Endodermal cell (in vitro differentiated cells): ENCODE measurements around the gene RPIA. TPM values are rescaled to one million over a fixed set of nuclear protein-coding genes. Genes with fewer than 3 reads are reported as not detected.

Experiments
- DNase-seq: peaks from one replicate; pipeline ENCODE4 v3.0.0-alpha.2; 2017
- H3K27ac ChIP-seq: 2 replicates; pipeline ENCODE4 v1.5.1; 2013; ENCODE audit warnings: mild to moderate bottlenecking, low read depth, low read length, moderate library complexity
- H3K27me3 ChIP-seq: 2 replicates; pipeline ENCODE4 v1.6.1; 2013; ENCODE audit warnings: mild to moderate bottlenecking, low read length, moderate library complexity; ENCODE audit not compliant: insufficient read depth, control insufficient read depth, poor library complexity, severe bottlenecking
- H3K36me3 ChIP-seq: 2 replicates; pipeline ENCODE4 v1.7.0; 2013; ENCODE audit warnings: mild to moderate bottlenecking, low read length, moderate library complexity; ENCODE audit not compliant: control insufficient read depth, insufficient read depth
- H3K4me1 ChIP-seq: one replicate; pipeline ENCODE4 v1.7.0; 2013; ENCODE audit warnings: low read length; ENCODE audit not compliant: control insufficient read depth, insufficient read depth
- H3K4me3 ChIP-seq: 2 replicates; pipeline ENCODE4 v1.5.1; 2013; ENCODE audit warnings: mild to moderate bottlenecking, low read length, moderate library complexity
- H3K9ac ChIP-seq: 2 replicates; pipeline ENCODE4 v1.6.1; 2013; ENCODE audit warnings: mild to moderate bottlenecking, low read length, moderate library complexity; ENCODE audit not compliant: poor library complexity, severe bottlenecking; ENCODE audit errors: extremely low read depth
- H3K9me3 ChIP-seq: 2 replicates; pipeline ENCODE4 v1.6.1; 2013; ENCODE audit warnings: mild to moderate bottlenecking, low read length, moderate library complexity; ENCODE audit not compliant: control insufficient read depth
- H3K27ac Mint-ChIP-seq: 2 replicates; pipeline ENCODE4 v1.8.0; 2020; ENCODE audit warnings: mixed read lengths
- H3K27me3 Mint-ChIP-seq: 2 replicates; pipeline ENCODE4 v1.8.0; 2021; ENCODE audit warnings: mild to moderate bottlenecking, mixed read lengths; ENCODE audit not compliant: insufficient read depth
- H3K36me3 Mint-ChIP-seq: 2 replicates; pipeline ENCODE4 v1.8.0; 2020; ENCODE audit warnings: low read depth, mixed read lengths
- H3K4me1 Mint-ChIP-seq: 2 replicates; pipeline ENCODE4 v1.8.0; 2020; ENCODE audit warnings: mixed read lengths
- H3K4me3 Mint-ChIP-seq: 2 replicates; pipeline ENCODE4 v1.8.0; 2020; ENCODE audit warnings: mild to moderate bottlenecking, moderate library complexity, mixed read lengths
- H3K9me3 Mint-ChIP-seq: 2 replicates; pipeline ENCODE4 v1.8.0; 2020; ENCODE audit warnings: mild to moderate bottlenecking, mixed read lengths
- CTCF ChIP-seq: fragments of 200-600 bp; sonication (generic); conservative IDR thresholded peaks from 2 replicates; pipeline ENCODE4 v1.5.0; 2021; ENCODE audit warnings: antibody characterized with exemption, mild to moderate bottlenecking
- WGBS, 2 experiments: methylation state at CpG; one replicate each; pipeline versions ENCODE4 v1.1.5 to v1.1.7; 2013; ENCODE audit warnings: missing lambda C conversion rate in 2 of 2, mixed read lengths in 1 of 2; ENCODE audit not compliant: insufficient coverage in 1 of 2, insufficient read length in 1 of 2; 5-methylcytosine and 5-hydroxymethylcytosine counted together
- total RNA-seq, 2 donors: library from RNA; stranded (reverse); fragmentation: NEBNext Ultra II Directional in 1 of 2; extraction: Animal tissue kit (Norgen Biotek cat#: 25700) in 1 of 2; gene quantifications; 2 replicates in 1 of 2; 3 replicates in 1 of 2; pipeline ENCODE4 v1.2.1, GENCODE V29; 2021

RPIA gene
- total RNA-seq, 2 donors from 2014 or later: 16.2 to 26.0 TPM

DNA sequence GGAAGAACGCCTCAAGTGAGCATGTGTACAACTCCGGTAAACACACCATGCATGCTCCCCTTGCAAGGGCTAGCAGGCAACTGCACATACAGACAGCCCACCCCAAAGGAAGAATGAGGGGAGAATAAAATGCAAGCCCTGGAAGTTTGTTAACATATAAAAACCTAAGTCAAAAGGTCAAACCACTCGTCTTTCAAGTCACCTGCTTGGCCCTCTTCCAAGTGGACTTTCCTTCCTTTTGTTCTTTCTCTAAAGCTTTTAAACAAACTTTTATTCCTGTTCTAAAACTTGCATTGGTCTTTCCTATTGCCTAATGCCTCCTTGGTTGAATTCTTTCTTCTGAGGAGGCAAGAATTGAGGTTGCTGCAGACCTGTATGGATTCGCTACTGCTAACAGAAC, 5.2 kb upstream of the RPIA start:
- TF ChIP-seq CTCF: no peak
- H3K9me3 Mint-ChIP-seq: peaks cover 89% of the 10 kb centered on the region
- 83 to 94% methylated on average over 2 to 4 of the region's 4 CpGs for WGBS, 2 experiments
- no peak overlapping the region for H3K27ac ChIP-seq
- H3K36me3 ChIP-seq: no peaks in the 10 kb centered on the region
- no peak for DNase-seq
- H3K27me3 ChIP-seq: no peaks in the 10 kb centered on the region
- no peaks in the 10 kb centered on the region for H3K4me1 ChIP-seq
- no peaks in the 10 kb centered on the region for H3K4me1 Mint-ChIP-seq
- no peak overlapping the region for H3K27ac Mint-ChIP-seq
- peaks cover 17% of the 10 kb centered on the region for H3K36me3 Mint-ChIP-seq
- H3K9me3 ChIP-seq: peaks cover 86% of the 10 kb centered on the region
- no peak overlapping the region for H3K4me3 Mint-ChIP-seq
- H3K4me3 ChIP-seq: no peak overlapping the region
- H3K27me3 Mint-ChIP-seq: no peaks in the 10 kb centered on the region
- H3K9ac ChIP-seq: no peak overlapping the region

DNA sequence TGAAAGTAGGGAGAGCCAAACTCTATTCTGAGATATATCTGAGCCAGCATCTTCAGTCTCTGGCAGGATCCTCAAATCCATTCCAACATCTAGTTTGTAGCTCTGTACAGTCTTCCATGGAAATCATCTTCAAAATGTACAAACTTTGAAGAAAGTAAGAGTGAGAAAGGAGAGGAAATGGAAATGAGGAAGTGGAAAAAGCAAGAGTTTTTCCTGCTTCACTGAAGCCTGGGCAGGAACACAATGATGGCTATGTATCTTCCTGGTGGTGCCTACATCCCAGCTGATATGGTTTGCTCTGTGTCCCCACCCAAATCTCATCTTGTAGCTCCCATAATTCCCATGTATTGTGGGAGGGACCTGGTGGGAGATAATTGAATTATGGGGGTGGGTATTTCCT, 4.1 kb upstream of the RPIA start:
- H3K9me3 Mint-ChIP-seq: peaks cover 80% of the 10 kb centered on the region
- Histone ChIP-seq H3K4me3 (no peak overlapping the region), H3K9me3 (peaks cover 76% of the 10 kb centered on the region), H3K27me3 (no peaks in the 10 kb centered on the region), H3K27ac (no peak overlapping the region), H3K4me1 (no peaks in the 10 kb centered on the region), H3K9ac (no peak overlapping the region), H3K36me3 (no peaks in the 10 kb centered on the region)
- TF ChIP-seq CTCF: no peak
- H3K27me3 Mint-ChIP-seq: no peaks in the 10 kb centered on the region
- DNase-seq: no peak
- H3K4me1 Mint-ChIP-seq: peaks cover 4% of the 10 kb centered on the region
- H3K4me3 Mint-ChIP-seq: no peak overlapping the region
- no peak overlapping the region for H3K27ac Mint-ChIP-seq
- peaks cover 17% of the 10 kb centered on the region for H3K36me3 Mint-ChIP-seq

DNA sequence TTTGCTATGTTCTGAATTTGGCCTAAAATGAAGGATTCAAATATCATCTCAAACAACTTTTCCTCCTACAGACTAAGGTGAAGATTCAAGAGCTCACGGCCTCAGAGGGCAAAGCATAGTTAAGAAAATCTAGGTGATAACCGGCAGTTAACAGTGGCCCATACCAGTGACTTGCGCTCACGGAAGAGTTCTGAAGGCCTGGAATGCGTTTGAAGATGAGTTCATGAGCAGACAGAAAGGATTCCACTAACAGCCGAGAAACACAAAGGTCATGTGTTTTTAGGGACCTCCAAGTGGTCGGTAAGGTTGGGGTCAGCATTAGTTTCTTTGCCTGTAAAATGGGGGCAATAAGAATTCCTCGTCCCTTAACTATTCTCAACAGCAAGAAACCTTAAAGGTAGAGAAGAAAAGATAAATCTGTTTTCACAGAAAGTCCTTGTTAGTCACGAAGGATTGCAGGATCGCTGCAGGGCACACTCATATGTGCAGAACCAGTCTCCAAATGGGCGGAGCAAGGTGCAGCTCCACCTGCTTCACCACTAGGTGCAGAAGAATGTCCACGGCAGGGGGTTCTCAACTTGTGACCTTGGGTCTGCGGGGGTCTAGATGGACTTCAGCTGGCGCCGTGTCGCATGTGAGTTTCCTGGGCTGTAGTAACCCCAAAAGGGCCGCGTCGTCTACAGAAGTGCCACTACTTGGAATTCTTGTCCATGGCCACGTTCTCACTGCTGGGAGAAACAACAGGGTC, 708 bp upstream of the RPIA start:
- 42 to 47% methylated on average over 19 to 20 of the region's 20 CpGs for WGBS, 2 experiments
- DNase-seq: no peak
- peak overlapping the region; percentile 97 for H3K4me3 ChIP-seq
- peaks cover 42% of the 10 kb centered on the region for H3K9me3 ChIP-seq
- peaks cover 11% of the 10 kb centered on the region for H3K4me1 Mint-ChIP-seq
- H3K27me3 ChIP-seq: no peaks in the 10 kb centered on the region
- H3K4me3 Mint-ChIP-seq: peak overlapping the region; percentile 88
- no peak overlapping the region for H3K27ac ChIP-seq
- H3K27me3 Mint-ChIP-seq: no peaks in the 10 kb centered on the region
- H3K27ac Mint-ChIP-seq: peak overlapping the region; percentile 97
- H3K36me3 Mint-ChIP-seq: peaks cover 14% of the 10 kb centered on the region
- peak overlapping the region; percentile 66 for H3K9ac ChIP-seq
- no peaks in the 10 kb centered on the region for H3K4me1 ChIP-seq
- no peak for TF ChIP-seq CTCF
- H3K36me3 ChIP-seq: no peaks in the 10 kb centered on the region
- peaks cover 48% of the 10 kb centered on the region for H3K9me3 Mint-ChIP-seq
